PC-3 (cell line): ENCODE results near the gene DLX5. TPM values are rescaled to one million over a fixed set of nuclear protein-coding genes. Genes with fewer than 3 reads are reported as not detected.

Experiments
- ATAC-seq: fragments of 200-7000 bp; cut with Tn5 transposase; 2 replicates; pipeline ENCODE4 v1.9.1; 2020; ENCODE audit warnings: mild to moderate bottlenecking, moderate library complexity
- BruUV-seq: library from RNA; stranded (reverse); fragments of 400-500 nt; replicated peaks from 2 replicates; lab custom pipeline; 2021; lab: Mats Ljungman, UMichigan
- CTCF ChIA-PET: fragments of 300-600 bp; sonication (Branson Sonifier 250); formaldehyde crosslinking; loops from one replicate; lab custom pipeline; 2022; ENCODE audit warnings: antibody characterized with exemption; lab: Charles Lee
- POLR2A ChIA-PET: fragments of 300-600 bp; sonication (Branson Sonifier 250); formaldehyde crosslinking; loops from one replicate; lab custom pipeline; 2022; ENCODE audit warnings: antibody characterized with exemption; ENCODE audit not compliant: unreplicated experiment; lab: Charles Lee
- DNase-seq: peaks from one replicate; pipeline ENCODE4 v3.0.0-alpha.2; 2015
- H2AFZ ChIP-seq: fragments of 300-600 bp; sonication (generic); 2 replicates; pipeline ENCODE4 v1.6.0; 2016; ENCODE audit warnings: antibody characterized with exemption, low read length
- H3F3A ChIP-seq: fragments of 300-600 bp; sonication (generic); one replicate; pipeline ENCODE4 v1.6.0; 2017; ENCODE audit warnings: antibody characterized with exemption, low read length, control low read depth, mild to moderate bottlenecking; ENCODE audit not compliant: unreplicated experiment
- H3K27ac ChIP-seq: fragments of 300-600 bp; sonication (generic); 2 replicates; pipeline ENCODE4 v1.5.1; 2016; ENCODE audit warnings: mild to moderate bottlenecking, low read length
- H3K27me3 ChIP-seq: fragments of 300-600 bp; sonication (generic); 2 replicates; pipeline ENCODE4 v1.6.1; 2016; ENCODE audit warnings: low read length, mixed read lengths
- H3K36me3 ChIP-seq: fragments of 300-600 bp; sonication (generic); 2 replicates; pipeline ENCODE4 v1.6.1; 2016; ENCODE audit warnings: low read depth, mixed run types, low read length, mixed read lengths
- H3K4me1 ChIP-seq: fragments of 300-600 bp; sonication (generic); 2 replicates; pipeline ENCODE4 v1.5.1; 2016; ENCODE audit warnings: low read length; ENCODE audit not compliant: insufficient read depth
- H3K4me2 ChIP-seq: fragments of 300-600 bp; sonication (generic); 2 replicates; pipeline ENCODE4 v1.6.0; 2016; ENCODE audit warnings: low read length
- H3K4me3 ChIP-seq: fragments of 300-600 bp; sonication (generic); 2 replicates; pipeline ENCODE4 v1.5.1; 2016; ENCODE audit warnings: mild to moderate bottlenecking, low read length, mixed read lengths
- H3K79me2 ChIP-seq: fragments of 300-600 bp; sonication (generic); 2 replicates; pipeline ENCODE4 v1.6.1; 2017; ENCODE audit warnings: low read length, mixed read lengths
- H3K9ac ChIP-seq: fragments of 300-600 bp; sonication (generic); 2 replicates; pipeline ENCODE4 v1.6.0; 2016; ENCODE audit warnings: mild to moderate bottlenecking, low read length
- H3K9me2 ChIP-seq: fragments of 300-600 bp; sonication (generic); replicated peaks from 2 replicates; pipeline ENCODE4 v1.6.1; 2016; ENCODE audit warnings: mixed run types, low read length, mixed read lengths
- H3K9me3 ChIP-seq: fragments of 300-600 bp; sonication (generic); 2 replicates; pipeline ENCODE4 v1.6.1; 2016; ENCODE audit warnings: low read length, mixed read lengths
- H4K20me1 ChIP-seq: fragments of 300-600 bp; sonication (generic); 2 replicates; pipeline ENCODE4 v1.6.1; 2016; ENCODE audit warnings: low read length, mixed read lengths
- EZH2 ChIP-seq: fragments of 300-600 bp; sonication (generic); IDR thresholded peaks from one replicate; pipeline ENCODE4 v1.6.1; 2017; ENCODE audit warnings: antibody characterized with exemption, mild to moderate bottlenecking, low read length; ENCODE audit not compliant: unreplicated experiment
- EZH2phosphoT487 ChIP-seq: fragments of 300-600 bp; sonication (generic); IDR thresholded peaks from 2 replicates; pipeline ENCODE4 v1.6.1; 2018; ENCODE audit warnings: mild to moderate bottlenecking, antibody characterized with exemption, low read length, borderline replicate concordance
- intact Hi-C: fragments of 100-400 bp; cut with micrococcal nuclease; formaldehyde crosslinking; loops from 2 replicates; pipeline ENCODE4 v1.9.0; 2023
- total RNA-seq: library from RNA; depleted of rRNA; stranded (reverse); fragments of >200 nt; gene quantifications from 2 replicates; pipeline ENCODE4 v1.2.3, GENCODE V29; 2014
- TF ChIP-seq, protein P1 (sequence below): fragments of 300-600 bp; sonication (generic); conservative IDR thresholded peaks from 2 replicates; pipeline ENCODE4 v1.5.1; 2017; ENCODE audit warnings: antibody characterized with exemption, low read depth, mild to moderate bottlenecking, low read length

The DLX5 gene
- total RNA-seq, 1 experiment from 2014 or later, result 0.15 TPM

DNA sequence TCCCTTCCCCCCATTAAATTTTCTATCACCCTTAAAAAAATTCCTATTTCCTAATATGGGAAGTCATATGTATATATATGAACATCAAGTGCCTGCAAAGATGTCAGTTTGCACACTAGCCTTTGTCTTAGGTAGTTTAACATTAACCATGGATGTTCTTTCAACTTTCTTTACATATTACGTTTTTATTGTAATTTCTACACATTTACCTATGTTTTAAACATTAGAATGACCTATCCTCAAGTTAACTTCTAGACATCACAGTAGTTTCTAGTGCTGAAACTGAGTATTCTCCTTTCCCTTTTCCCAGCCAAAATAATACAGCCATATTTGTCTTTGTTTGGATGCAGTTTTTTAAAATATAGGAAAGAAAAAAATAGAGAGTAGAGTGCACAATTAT is 13.5 kb downstream of the DLX5 start:
- H3K4me2 ChIP-seq, result no peak overlapping the region
- ChIA-PET POLR2A (no interaction called here), CTCF (no interaction called here)
- TF ChIP-seq EZH2phosphoT487, result no peak
- TF ChIP-seq, protein P1, sequence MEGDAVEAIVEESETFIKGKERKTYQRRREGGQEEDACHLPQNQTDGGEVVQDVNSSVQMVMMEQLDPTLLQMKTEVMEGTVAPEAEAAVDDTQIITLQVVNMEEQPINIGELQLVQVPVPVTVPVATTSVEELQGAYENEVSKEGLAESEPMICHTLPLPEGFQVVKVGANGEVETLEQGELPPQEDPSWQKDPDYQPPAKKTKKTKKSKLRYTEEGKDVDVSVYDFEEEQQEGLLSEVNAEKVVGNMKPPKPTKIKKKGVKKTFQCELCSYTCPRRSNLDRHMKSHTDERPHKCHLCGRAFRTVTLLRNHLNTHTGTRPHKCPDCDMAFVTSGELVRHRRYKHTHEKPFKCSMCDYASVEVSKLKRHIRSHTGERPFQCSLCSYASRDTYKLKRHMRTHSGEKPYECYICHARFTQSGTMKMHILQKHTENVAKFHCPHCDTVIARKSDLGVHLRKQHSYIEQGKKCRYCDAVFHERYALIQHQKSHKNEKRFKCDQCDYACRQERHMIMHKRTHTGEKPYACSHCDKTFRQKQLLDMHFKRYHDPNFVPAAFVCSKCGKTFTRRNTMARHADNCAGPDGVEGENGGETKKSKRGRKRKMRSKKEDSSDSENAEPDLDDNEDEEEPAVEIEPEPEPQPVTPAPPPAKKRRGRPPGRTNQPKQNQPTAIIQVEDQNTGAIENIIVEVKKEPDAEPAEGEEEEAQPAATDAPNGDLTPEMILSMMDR, result no peak
- TF ChIP-seq EZH2, result no peak
- no peak overlapping the region for H3K4me3 ChIP-seq
- intact Hi-C loops, result no loop called here
- H3F3A ChIP-seq, result no peaks in the 10 kb centered on the region
- peaks cover 62% of the 10 kb centered on the region for H3K27me3 ChIP-seq
- H3K9ac ChIP-seq, result no peak overlapping the region
- DNase-seq, result no peak
- no TSS peak for BruUV-seq
- peaks cover 5% of the 10 kb centered on the region; the same call in 1 of the 2 replicates for H3K4me1 ChIP-seq
- no peaks in the 10 kb centered on the region for H4K20me1 ChIP-seq
- H3K9me3 ChIP-seq, result no peaks in the 10 kb centered on the region
- H3K27ac ChIP-seq, result no peak overlapping the region
- H2AFZ ChIP-seq, result no peak overlapping the region
- no peaks in the 10 kb centered on the region for H3K36me3 ChIP-seq
- H3K79me2 ChIP-seq, result no peaks in the 10 kb centered on the region
- ATAC-seq, result no peak
- no peaks in the 10 kb centered on the region for H3K9me2 ChIP-seq

DNA sequence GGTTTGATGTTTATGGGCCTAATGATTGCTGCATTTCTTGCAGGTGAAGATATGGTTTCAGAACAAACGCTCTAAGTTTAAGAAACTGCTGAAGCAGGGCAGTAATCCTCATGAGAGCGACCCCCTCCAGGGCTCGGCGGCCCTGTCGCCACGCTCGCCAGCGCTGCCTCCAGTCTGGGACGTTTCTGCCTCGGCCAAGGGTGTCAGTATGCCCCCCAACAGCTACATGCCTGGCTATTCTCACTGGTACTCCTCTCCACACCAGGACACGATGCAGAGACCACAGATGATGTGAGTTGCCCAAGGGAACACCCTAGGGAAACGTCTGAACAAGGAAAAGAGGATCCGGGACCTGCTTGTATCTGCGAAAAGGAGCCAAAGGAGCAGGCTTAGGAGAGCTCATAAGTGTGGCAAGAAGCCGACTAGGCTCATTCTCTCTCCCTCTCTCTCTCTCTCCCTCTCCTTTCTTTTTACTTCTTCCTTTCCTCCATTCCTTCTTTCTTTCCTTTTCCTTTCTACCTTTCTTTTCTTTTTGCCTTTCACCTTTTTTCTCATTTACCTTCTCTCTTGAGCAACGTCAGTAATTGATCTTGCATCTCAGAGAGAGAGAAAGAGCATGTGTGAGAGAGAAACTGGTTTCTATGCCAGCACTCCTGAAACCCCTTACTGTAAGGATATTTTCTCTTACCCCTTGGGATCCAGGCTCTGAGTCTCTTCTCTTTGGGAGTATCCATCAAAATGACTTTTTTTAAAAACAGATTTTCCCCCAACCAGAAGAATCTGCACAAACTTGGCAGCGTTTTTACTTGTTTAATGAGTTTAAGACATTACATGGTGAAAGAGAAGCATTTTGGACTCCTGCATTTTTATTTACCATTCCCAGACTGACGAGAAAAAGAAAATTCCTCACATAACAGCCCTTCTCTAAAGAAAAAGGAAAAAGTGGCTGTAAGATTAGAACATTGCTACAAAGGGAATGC is 14.6 kb downstream of the DLX5 start:
- H3K27me3 ChIP-seq, result peaks cover 52% of the 10 kb centered on the region
- ChIA-PET POLR2A (no interaction called here), CTCF (no interaction called here)
- H2AFZ ChIP-seq, result no peak overlapping the region
- no peaks in the 10 kb centered on the region for H3K36me3 ChIP-seq
- no peak overlapping the region for H3K9ac ChIP-seq
- H4K20me1 ChIP-seq, result no peaks in the 10 kb centered on the region
- no peaks in the 10 kb centered on the region for H3K79me2 ChIP-seq
- ATAC-seq (no peak), DNase-seq (no peak)
- H3K9me2 ChIP-seq, result no peaks in the 10 kb centered on the region
- intact Hi-C loops, result no loop called here
- TF ChIP-seq, protein P1, result no peak
- TF ChIP-seq EZH2phosphoT487 (no peak), EZH2 (no peak)
- no peaks in the 10 kb centered on the region for H3F3A ChIP-seq
- no peak overlapping the region for H3K4me3 ChIP-seq
- no peak overlapping the region for H3K4me2 ChIP-seq
- no TSS peak for BruUV-seq
- H3K27ac ChIP-seq, result no peak overlapping the region
- no peaks in the 10 kb centered on the region for H3K4me1 ChIP-seq
- H3K9me3 ChIP-seq, result no peaks in the 10 kb centered on the region
